KBM-7 (cell line): ENCODE measurements around the gene GPD2.
A peak's percentile ranks its signal among the peaks of the same experiment; 100 is the strongest.
"Not testable (repeated sequence)": the region's sequence is repeated elsewhere in the genome, so short reads cannot be mapped to it uniquely, and the experiment has no call there.

Experiments used
- DNase-seq: peaks from one replicate; pipeline ENCODE4 v3.0.0-alpha.2; 2015
- in situ Hi-C: fragments of 300-500 bp; cut with MboI; formaldehyde crosslinking; loops from 2 replicates; pipeline ENCODE4 v1.14.3; 2020; ENCODE audit warnings: low sequenced_read_pairs, low pct_unique_long_range_greater_than_20kb, mixed read lengths

The GPD2 gene

DNA sequence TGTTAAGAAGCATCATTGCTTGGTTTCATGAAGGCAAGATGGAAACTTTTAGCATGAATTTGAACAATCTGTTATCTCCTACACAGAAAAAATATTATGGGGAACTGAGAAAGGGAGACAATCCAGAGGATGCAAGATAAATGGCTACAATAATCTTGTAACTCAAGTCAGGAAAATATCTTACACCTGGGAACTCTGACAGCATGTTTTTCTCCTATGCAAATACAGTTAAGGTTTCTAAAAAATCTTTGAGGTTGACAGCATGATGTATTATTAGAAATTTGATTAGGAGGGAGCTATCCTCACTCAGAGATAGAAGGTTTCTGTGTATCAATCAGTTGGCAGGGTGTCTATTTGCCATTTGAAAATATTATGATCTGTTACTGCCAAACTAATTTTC is 75.6 kb downstream of the GPD2 start:
- in situ Hi-C loops, result no loop called here

GRCh38 chr2:156512451-156512850 is 76.3 kb downstream of the GPD2 start:
- DNase-seq, result no peak
- in situ Hi-C loops, result no loop called here

More for the DNA sequence above, 75.6 kb downstream of the GPD2 start:
- DNase-seq, result no peak

DNA sequence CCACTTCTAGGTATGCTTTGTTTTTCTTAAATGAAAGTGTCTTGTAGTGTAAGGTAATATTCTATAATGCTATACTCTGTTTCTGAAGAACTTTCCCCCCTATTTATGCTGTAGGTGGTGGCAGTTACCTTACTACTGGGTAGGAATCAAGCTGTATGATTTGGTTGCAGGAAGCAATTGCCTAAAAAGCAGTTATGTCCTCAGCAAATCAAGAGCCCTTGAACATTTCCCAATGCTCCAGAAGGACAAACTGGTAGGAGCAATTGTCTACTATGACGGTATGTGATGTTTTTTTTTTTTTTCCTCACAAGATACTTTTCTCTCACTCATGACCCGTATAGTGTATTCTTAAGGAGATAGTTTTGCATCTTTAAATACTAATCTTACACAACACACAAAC is 77.0 kb downstream of the GPD2 start:
- in situ Hi-C loops, result no loop called here

DNA sequence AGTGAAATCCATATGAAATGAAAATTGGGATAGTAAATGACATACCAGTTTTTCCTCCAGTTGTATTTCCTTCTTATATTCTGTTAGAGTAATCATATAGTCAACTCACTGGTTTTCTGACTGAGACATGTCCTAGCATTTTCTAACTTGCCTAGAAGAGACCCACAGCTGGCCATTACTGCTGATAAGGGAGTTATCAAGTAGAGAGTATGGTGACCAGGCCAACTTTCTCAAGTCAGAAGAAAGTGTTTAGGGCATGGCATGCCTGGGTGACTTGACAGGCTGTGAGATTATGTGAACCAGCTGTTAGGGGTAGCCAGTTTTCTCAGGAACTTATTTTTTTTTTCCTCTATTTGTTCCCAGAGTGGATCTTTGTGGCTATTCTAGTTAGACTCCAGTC is 81.2 kb downstream of the GPD2 start:
- in situ Hi-C loops, result no loop called here
- DNase-seq, result no peak

More for the DNA sequence above, 77.0 kb downstream of the GPD2 start:
- DNase-seq, result no peak

- no peak for DNase-seq
- in situ Hi-C loops, result no loop called here
These were observed 82.0 kb downstream of the GPD2 start for GRCh38 chr2:156518138-156518537.

- in situ Hi-C loops, result no loop called here
- peak; percentile 3 for DNase-seq
These were observed 86.8 kb downstream of the GPD2 start for GRCh38 chr2:156522864-156523440.

GRCh38 chr2:156526950-156527636 is 90.9 kb downstream of the GPD2 start:
- in situ Hi-C loops, result no loop called here
- DNase-seq, result no peak

GRCh38 chr2:156528583-156528982 is 92.4 kb downstream of the GPD2 start:
- in situ Hi-C loops, DNase-seq: not testable (repeated sequence)

DNA sequence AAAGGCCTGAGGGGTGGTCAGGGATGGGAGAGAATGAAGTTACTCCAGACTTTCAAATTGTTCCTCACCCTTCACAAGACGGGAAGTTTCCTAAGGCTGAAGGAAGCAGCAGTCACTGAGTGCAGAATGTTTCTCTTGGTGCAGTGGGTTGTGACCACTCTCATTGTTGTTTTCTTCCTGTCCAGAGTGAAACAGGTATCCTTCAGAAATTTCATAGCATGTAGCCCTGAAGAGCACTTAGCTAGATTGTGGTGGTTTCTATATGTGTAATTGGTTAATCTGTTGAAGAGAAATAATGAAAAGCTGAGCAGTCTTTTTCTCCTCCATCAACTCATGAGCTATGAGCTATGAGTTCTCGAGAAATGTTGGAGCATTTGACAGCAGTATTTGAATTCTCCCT is 96.8 kb downstream of the GPD2 start:
- no peak for DNase-seq
- in situ Hi-C loops, result no loop called here

DNA sequence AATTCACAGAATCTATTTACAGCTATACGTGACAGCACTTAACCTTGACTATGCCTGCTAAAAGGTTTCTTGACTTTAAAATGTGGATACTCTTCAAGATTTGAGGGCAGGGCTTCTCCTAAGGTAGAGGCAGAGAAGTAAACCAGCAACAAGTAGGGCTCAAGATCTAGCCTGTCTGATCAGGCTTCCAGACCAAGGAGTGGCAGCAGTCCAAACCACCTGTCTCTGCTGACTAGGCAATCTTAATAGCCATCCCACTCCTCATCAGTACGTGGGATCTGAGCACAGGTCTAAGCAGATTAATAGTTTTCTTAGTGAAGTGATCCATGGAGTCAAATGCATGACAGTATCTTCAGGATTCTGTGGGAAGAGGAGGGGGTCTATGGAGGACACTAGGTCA is 100.4 kb downstream of the GPD2 start:
- in situ Hi-C loops, result no loop called here
- no peak for DNase-seq

- in situ Hi-C loops, result no loop called here
- DNase-seq, result no peak
These were observed 101.0 kb downstream of the GPD2 start for GRCh38 chr2:156537141-156537540.

DNA sequence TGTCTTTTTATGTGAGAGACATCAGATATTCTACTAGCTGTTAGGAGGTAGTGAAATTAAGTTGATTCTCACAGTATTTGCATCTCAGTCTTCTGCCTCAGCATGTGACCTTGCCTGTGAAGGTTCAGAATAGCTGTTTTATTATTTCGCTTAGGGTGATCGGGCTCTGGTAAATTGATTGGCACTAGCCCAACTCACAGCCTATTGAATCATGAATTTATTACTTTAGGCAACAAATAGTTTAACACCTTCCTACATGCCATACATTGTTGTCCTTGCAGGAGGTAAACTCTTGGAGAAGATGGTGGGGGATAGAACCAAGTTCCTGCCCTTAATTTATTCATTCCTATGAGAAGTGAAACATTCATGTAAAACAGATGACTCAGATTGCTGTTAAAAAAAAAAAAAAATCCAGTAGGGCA is 101.9 kb downstream of the GPD2 start:
- DNase-seq, result no peak
- in situ Hi-C loops, result no loop called here

DNA sequence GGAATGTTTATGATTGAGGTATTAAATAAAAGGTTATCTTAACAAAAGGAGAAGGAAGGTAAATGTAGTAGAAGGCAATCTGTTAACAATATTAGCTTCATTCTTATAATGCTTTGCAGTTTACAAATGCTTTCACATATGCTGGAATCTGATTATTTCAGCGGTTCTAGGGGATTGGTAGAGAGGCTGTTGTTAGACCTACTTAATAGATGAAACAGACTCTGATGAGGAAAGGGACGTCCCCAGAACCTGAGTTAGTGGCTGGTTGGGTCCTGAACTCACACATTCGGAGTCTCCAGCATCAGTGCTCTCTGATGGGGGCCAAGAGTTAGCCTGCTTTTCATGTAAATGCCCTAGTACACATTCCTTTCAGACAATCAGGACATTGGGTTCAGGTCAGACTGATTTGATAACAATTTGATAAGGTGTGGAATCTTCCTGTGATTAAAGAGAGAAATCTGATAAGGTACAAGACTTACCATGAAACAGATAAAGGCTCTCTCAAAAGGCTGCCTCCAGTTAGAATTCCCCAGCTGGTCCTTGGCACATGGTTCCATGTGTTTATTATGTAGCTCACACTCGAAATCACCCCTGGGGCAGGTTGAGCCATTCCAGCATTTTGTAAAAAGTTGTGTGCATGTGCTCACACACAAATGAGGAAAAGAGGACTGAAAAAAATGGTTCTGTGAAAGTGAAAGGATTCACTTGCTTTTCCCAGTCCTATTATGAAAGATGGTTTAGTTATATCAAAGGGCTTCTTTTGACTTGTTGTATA is 103.1 kb downstream of the GPD2 start:
- DNase-seq, result no peak
- in situ Hi-C loops, result no loop called here

DNA sequence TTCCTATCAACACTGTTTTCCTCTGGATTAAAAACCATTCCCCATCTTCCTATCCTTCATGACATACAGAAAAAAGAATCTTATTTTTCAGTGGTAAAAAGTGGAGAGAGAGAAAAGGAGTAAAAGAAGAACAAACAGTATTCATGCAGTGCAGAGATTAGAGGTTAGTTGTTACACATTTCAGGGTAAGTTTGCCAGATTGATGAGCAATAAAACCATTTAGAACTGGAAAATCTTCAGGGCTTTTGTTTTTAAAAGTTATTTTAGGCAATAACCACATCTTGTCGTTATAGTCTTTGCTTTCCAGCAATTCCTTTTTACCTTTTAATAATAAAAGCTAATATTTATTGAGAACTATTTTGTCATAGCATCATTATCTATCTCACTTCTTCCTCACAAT is 104.5 kb downstream of the GPD2 start:
- DNase-seq, result no peak

DNA sequence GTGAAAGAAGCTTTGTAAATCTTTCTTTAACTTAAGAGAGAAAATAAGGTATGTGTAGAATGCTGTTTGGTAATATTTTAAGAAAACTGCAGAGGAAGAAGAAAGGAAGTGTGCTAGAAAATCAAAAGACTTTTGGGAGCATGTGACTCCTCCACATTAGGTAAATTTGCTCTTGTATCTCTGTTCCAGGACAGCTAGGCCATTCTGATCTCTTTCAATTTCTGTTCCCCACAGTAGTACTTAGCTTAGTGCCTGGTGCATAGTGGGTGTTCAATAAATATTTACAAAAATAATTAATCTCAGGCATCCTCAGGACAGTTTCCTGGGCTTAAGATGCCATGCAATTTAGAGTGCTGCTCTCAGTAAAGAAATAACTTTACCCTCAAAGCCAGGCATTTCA is 105.0 kb downstream of the GPD2 start:
- no peak for DNase-seq
- in situ Hi-C loops, result no loop called here

More for the DNA sequence above, 104.5 kb downstream of the GPD2 start:
- in situ Hi-C loops, result no loop called here

DNA sequence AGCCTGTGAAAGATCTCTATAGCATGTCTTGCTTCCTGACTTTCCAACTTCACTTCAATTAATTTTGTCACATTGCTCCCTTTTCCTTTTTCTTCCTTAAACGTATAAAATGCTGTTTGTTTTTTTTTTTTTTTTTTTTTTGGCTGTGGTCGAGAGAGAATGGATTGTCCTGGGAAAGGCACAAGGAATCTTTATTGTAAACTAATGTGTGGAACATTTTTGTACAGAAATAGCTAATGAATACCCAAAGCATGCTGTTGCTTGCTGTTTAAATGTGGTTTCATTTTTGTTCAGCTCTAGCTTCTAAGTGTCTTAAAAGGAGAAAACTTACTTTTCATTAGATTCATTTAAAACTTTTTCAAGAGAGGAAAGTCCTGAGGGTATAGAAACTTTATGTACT is 105.5 kb downstream of the GPD2 start:
- in situ Hi-C loops, result no loop called here
- DNase-seq, result no peak

GRCh38 chr2:156548413-156548812 is 112.2 kb downstream of the GPD2 start:
- DNase-seq, result no peak
- in situ Hi-C loops, result no loop called here

- DNase-seq, result no peak
- in situ Hi-C loops, result no loop called here
These were observed 117.7 kb downstream of the GPD2 start for GRCh38 chr2:156553714-156554442.

- DNase-seq, result no peak
- in situ Hi-C loops, result no loop called here
These were observed 125.1 kb downstream of the GPD2 start for GRCh38 chr2:156561326-156561725.

GRCh38 chr2:156562124-156562523 is 125.9 kb downstream of the GPD2 start:
- DNase-seq, result no peak

More at GRCh38 chr2:156562124-156562523, 125.9 kb downstream of the GPD2 start:
- in situ Hi-C loops, result no loop called here
